Uterus (tissue), 2 donors: ENCODE results near the gene MEIS3.

Experiments
- POLR2A ChIP-seq, 2 donors: fragments of 450-650 bp; IDR thresholded peaks; one replicate each; pipeline ENCODE4 v1.6.1; 2016; ENCODE audit warnings: antibody characterized with exemption in 2 of 2, mild to moderate bottlenecking in 1 of 2, moderate library complexity in 1 of 2
- TF ChIP-seq, protein P1 (sequence below), 4 experiments: fragments of 200-600 bp in 2 of 4; fragments of 450-650 bp in 2 of 4; sonication (generic) in 2 of 4; IDR thresholded peaks; one replicate each; pipeline ENCODE4 v1.5.1; 2016 to 2019; ENCODE audit warnings: antibody characterized with exemption in 4 of 4, mild to moderate bottlenecking in 2 of 4, moderate library complexity in 1 of 4

DNA sequence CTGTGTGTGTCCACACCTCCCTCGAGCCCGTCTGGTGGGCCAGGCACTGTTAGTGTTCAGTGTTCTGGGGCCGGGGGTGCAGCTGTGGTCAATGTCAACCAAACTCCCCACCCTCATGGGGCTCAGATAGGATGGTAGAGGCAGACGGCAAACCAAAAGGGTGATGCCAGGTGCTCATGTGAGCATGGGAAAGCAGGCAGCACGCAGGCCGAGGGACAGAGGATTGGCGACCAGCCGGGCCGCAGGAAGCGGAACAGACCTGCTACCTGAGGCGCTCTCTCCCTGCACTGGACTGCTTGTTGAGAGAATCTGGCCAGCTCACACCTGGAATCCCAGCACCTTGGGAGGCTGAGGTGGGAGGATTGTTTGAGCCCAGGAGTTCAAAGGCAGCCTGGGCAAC lies 41.1 kb downstream of the MEIS3 start:
- TF ChIP-seq, protein P1, sequence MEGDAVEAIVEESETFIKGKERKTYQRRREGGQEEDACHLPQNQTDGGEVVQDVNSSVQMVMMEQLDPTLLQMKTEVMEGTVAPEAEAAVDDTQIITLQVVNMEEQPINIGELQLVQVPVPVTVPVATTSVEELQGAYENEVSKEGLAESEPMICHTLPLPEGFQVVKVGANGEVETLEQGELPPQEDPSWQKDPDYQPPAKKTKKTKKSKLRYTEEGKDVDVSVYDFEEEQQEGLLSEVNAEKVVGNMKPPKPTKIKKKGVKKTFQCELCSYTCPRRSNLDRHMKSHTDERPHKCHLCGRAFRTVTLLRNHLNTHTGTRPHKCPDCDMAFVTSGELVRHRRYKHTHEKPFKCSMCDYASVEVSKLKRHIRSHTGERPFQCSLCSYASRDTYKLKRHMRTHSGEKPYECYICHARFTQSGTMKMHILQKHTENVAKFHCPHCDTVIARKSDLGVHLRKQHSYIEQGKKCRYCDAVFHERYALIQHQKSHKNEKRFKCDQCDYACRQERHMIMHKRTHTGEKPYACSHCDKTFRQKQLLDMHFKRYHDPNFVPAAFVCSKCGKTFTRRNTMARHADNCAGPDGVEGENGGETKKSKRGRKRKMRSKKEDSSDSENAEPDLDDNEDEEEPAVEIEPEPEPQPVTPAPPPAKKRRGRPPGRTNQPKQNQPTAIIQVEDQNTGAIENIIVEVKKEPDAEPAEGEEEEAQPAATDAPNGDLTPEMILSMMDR (IDR thresholded peaks at IDR 0.05) = no peak
- TF ChIP-seq POLR2A (IDR thresholded peaks at IDR 0.05) = no peak
